ENCODE results near the gene PKD1L1. TPM values are rescaled to one million over a fixed set of nuclear protein-coding genes. Genes with fewer than 3 reads are reported as not detected.

The PKD1L1 gene
- polyA plus RNA-seq, 1 donor from 2014 or later = 2.0 TPM

GRCh38 chr7:47901542-47901941 lies 46.7 kb downstream of the PKD1L1 start:
- Histone ChIP-seq H3K4me3 (ENCODE audit: low read length) (no peak overlapping the region), H3K79me2 (replicated peaks; ENCODE audit: insufficient read depth, low read length) (no peaks in the 10 kb centered on the region), H3K27me3 (ENCODE audit: insufficient read depth, low read depth, low read length) (no peaks in the 10 kb centered on the region), H4K20me1 (ENCODE audit: insufficient read depth) (no peaks in the 10 kb centered on the region), H3K27ac (ENCODE audit: low read length) (no peak overlapping the region), H3K9ac (ENCODE audit: low read length) (no peak overlapping the region), H3F3A (ENCODE audit: insufficient read depth, low read length, poor library complexity, severe bottlenecking) (no peaks in the 10 kb centered on the region), H3K36me3 (ENCODE audit: insufficient read depth, low read length) (no peaks in the 10 kb centered on the region), H3K4me2 (ENCODE audit: low read length) (no peak overlapping the region), H2AFZ (ENCODE audit: low read depth, low read length) (no peak overlapping the region), H3K9me2 (ENCODE audit: insufficient read depth, low read length) (no peaks in the 10 kb centered on the region), H3K9me3 (ENCODE audit: low read length) (no peaks in the 10 kb centered on the region)
- TF ChIP-seq REST (IDR thresholded peaks at IDR 0.05; ENCODE audit: borderline replicate concordance) (no peak), MXI1 (conservative IDR thresholded peaks at IDR 0.05; ENCODE audit: poor library complexity, severe bottlenecking) (no peak), RAD21 (conservative IDR thresholded peaks at IDR 0.05) (no peak), CTCF (IDR thresholded peaks at IDR 0.05; ENCODE audit: poor library complexity, severe bottlenecking) (no peak), SMC3 (conservative IDR thresholded peaks at IDR 0.05; ENCODE audit: poor library complexity) (no peak)

- no peak overlapping the region for H3K9ac ChIP-seq (ENCODE audit: low read length)
- no peaks in the 10 kb centered on the region for H3K9me3 ChIP-seq (ENCODE audit: low read length)
- no peak overlapping the region for H3K4me2 ChIP-seq (ENCODE audit: low read length)
- H3K4me3 ChIP-seq (ENCODE audit: low read length) = no peak overlapping the region
- H2AFZ ChIP-seq (ENCODE audit: low read depth, low read length) = no peak overlapping the region
- H3K27ac ChIP-seq (ENCODE audit: low read length) = no peak overlapping the region
- H3K79me2 ChIP-seq (replicated peaks; ENCODE audit: insufficient read depth, low read length) = no peaks in the 10 kb centered on the region
- H4K20me1 ChIP-seq (ENCODE audit: insufficient read depth) = no peaks in the 10 kb centered on the region
- TF ChIP-seq EP300 (conservative IDR thresholded peaks at IDR 0.05; ENCODE audit: poor library complexity, severe bottlenecking) = no peak
- TF ChIP-seq POLR2AphosphoS5 (IDR thresholded peaks at IDR 0.05) = no peak
- TF ChIP-seq MXI1 (conservative IDR thresholded peaks at IDR 0.05; ENCODE audit: poor library complexity, severe bottlenecking) = no peak
- no peak for TF ChIP-seq SMC3 (conservative IDR thresholded peaks at IDR 0.05; ENCODE audit: poor library complexity)
- TF ChIP-seq CTCF (IDR thresholded peaks at IDR 0.05; ENCODE audit: poor library complexity, severe bottlenecking) = no peak
- no peak for TF ChIP-seq REST (IDR thresholded peaks at IDR 0.05; ENCODE audit: borderline replicate concordance)
- TF ChIP-seq EZH2 (IDR thresholded peaks at IDR 0.05; ENCODE audit: borderline replicate concordance, insufficient read depth, low read length, poor library complexity, severe bottlenecking) = no peak
- TF ChIP-seq TAF1 (IDR thresholded peaks at IDR 0.05; ENCODE audit: low read depth) = no peak
- no peak for TF ChIP-seq RAD21 (conservative IDR thresholded peaks at IDR 0.05)
- H3F3A ChIP-seq (ENCODE audit: insufficient read depth, low read length, poor library complexity, severe bottlenecking) = no peaks in the 10 kb centered on the region
- no peaks in the 10 kb centered on the region for H3K36me3 ChIP-seq (ENCODE audit: insufficient read depth, low read length)
- H3K9me2 ChIP-seq (ENCODE audit: insufficient read depth, low read length) = no peaks in the 10 kb centered on the region
- no peaks in the 10 kb centered on the region for H3K27me3 ChIP-seq (ENCODE audit: insufficient read depth, low read depth, low read length)
Observed at GRCh38 chr7:47897831-47898230, 50.4 kb downstream of the PKD1L1 start.

All from neural cell (in vitro differentiated cells).